GM23248 (cell line): Measurements from ENCODE around the gene USP34.

Experiments
- EZH2 ChIP-seq: fragments of 200-600 bp; sonication (generic); IDR thresholded peaks from 2 replicates; pipeline ENCODE4 v1.6.1; 2018; ENCODE audit warnings: antibody characterized with exemption, mild to moderate bottlenecking; ENCODE audit not compliant: insufficient read depth, poor library complexity, severe bottlenecking
- EZH2phosphoT487 ChIP-seq: fragments of 200-600 bp; sonication (generic); IDR thresholded peaks from 2 replicates; pipeline ENCODE4 v1.6.1; 2018; ENCODE audit warnings: antibody characterized with exemption, moderate library complexity, mild to moderate bottlenecking, low read depth; ENCODE audit not compliant: insufficient read depth

GRCh38 chr2:61510674-61511671 lies 40.1 kb upstream of the USP34 start:
- TF ChIP-seq EZH2 (no peak), EZH2phosphoT487 (no peak)
